Ovary (tissue), 9 donors: ENCODE data around the gene MAP6. TPM values are rescaled to one million over a fixed set of nuclear protein-coding genes. Genes with fewer than 3 reads are reported as not detected.

Experiments used
- DNase-seq, 5 donors: peaks; one replicate each; pipeline ENCODE4 v3.0.0-alpha.2; 2019 to 2020
- H3K27ac ChIP-seq, 2 donors: fragments of 200-600 bp; one replicate each; pipeline versions ENCODE4 v1.5.1 to v1.8.0; 2019 to 2022
- H3K27me3 ChIP-seq: fragments of 200-600 bp; one replicate; pipeline ENCODE4 v1.8.0; 2022
- H3K36me3 ChIP-seq: fragments of 200-600 bp; sonication (generic); one replicate; pipeline ENCODE4 v1.5.1; 2019
- H3K4me1 ChIP-seq: one replicate; pipeline ENCODE4 v1.8.1; 2013; ENCODE audit warnings: mild to moderate bottlenecking, moderate library complexity; ENCODE audit not compliant: insufficient read depth
- H3K4me3 ChIP-seq: fragments of 200-600 bp; sonication (generic); one replicate; pipeline ENCODE4 v1.5.1; 2017
- H3K9me3 ChIP-seq, 2 donors: fragments of 200-600 bp in 1 of 2; sonication (generic) in 1 of 2; one replicate each; pipeline versions ENCODE4 v1.5.1 to v1.8.1; 2013 to 2019; ENCODE audit warnings: mild to moderate bottlenecking in 1 of 2, moderate library complexity in 1 of 2
- EP300 ChIP-seq: sonication (generic); formaldehyde crosslinking; IDR thresholded peaks from one replicate; pipeline ENCODE4 v1.6.1; 2017; ENCODE audit warnings: antibody characterized with exemption
- POLR2A ChIP-seq: fragments of 450-650 bp; IDR thresholded peaks from one replicate; pipeline ENCODE4 v1.6.1; 2017; ENCODE audit warnings: antibody characterized with exemption, mild to moderate bottlenecking, moderate library complexity
- WGBS, 3 donors: extraction: QIAGEN DNeasy Blood & Tissue Kit in 1 of 3; methylation state at CpG; one replicate each; pipeline versions ENCODE4 v1.1.5 to v1.1.7; 2013 to 2017; 5-methylcytosine and 5-hydroxymethylcytosine counted together
- intact Hi-C, 4 donors: fragments of 100-400 bp; cut with DNase I; formaldehyde crosslinking; loops; one replicate each; pipeline versions ENCODE4 v1.11.0 to v1.15.1; 2022 to 2023
- polyA plus RNA-seq, 2 donors: library from polyadenylated mRNA; stranded (reverse); fragments of 200-250 nt in 1 of 2; fragments of 350-450 nt in 1 of 2; fragmentation: Illumina TruSeq in 1 of 2; extraction: RNeasy Lipid Tissue Mini Kit (QIAGEN cat#74804) in 1 of 2; gene quantifications; one replicate each; pipeline ENCODE4 v1.2.3, GENCODE V29; 2013 to 2014
- total RNA-seq, 7 donors: library from RNA; depleted of rRNA in 2 of 7; stranded (reverse); fragments of >200 nt in 2 of 7; fragmentation: NEBNext Ultra II Directional in 3 of 7; extraction: Animal tissue kit (Norgen Biotek cat#: 25700) in 3 of 7; gene quantifications; one replicate each; pipeline versions ENCODE4 v1.1.0 to v1.2.4, GENCODE V29; 2016 to 2023
- TF ChIP-seq, protein P1 (sequence below), 3 donors: fragments of 450-650 bp in 2 of 3; fragments of 200-600 bp in 1 of 3; IDR thresholded peaks; one replicate each; pipeline versions ENCODE4 v1.5.1 to v1.8.0; 2016 to 2022; ENCODE audit warnings: antibody characterized with exemption in 3 of 3, mild to moderate bottlenecking in 1 of 3
- donor health status: DM: no; HTN: no; CAD: no; lungs with moderate emphysema.
- donor health status: DM: no; HTN: no; CAD: no.
- donor health status: Bipolar disorder and iron deficiency.
- donor health status: DM: yes; HTN: yes; CAD: no.
- donor health status: DM: no; HTN: no; CAD: no.
- donor health status: DM: yes; HTN: yes; CAD: no.

Gene MAP6
- total and polyA plus RNA-seq, 9 donors: 2.1 to 18.7 (median 8.8) TPM

DNA sequence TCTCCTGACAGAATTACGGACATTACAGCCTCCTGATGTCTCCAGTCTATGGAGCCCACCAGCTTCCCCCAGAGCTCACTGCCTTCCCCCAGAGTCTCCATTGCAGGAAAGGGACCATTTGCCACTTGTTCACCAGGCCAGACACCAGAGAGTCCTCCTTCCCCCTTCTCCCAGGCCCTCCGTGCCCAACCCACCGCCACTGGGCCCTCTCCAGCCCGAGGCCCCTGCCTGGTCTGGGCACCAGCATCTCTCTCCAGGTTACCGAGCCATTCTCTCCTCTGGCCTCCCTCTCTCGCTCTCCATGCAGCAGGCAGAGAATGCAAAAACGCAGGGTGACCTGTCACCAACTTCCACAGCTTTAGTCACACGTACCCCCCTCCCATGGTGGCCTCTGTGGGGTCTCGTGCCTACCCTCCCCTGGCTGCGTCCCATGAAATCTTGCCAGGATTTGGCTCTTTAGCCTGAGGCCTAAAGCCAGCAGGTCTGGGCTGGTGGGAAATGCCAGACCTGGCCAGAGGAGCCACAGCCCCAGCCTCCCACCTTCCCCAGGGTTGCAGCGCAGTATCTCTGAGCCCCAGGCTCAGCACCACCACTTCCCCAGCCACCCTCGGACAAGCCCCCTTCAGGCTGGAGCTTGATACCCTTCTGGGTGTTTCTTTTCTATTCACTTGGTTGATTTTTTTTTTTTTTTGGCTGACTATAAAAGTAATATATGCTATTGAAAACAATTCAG, 113.6 kb downstream of the MAP6 start:
- intact Hi-C loops: no loop called here
- Histone ChIP-seq H3K4me1 (peaks cover 32% of the 10 kb centered on the region), H3K27ac (peak overlapping the region in 1 of 2 donors; percentile 98), H3K36me3 (no peaks in the 10 kb centered on the region), H3K9me3 (no peaks in the 10 kb centered on the region), H3K4me3 (peak overlapping the region; percentile 26), H3K27me3 (no peaks in the 10 kb centered on the region)
- DNase-seq: peak in 4 of 5 donors; percentile 32 to 71 (median 55)
- TF ChIP-seq, protein P1, sequence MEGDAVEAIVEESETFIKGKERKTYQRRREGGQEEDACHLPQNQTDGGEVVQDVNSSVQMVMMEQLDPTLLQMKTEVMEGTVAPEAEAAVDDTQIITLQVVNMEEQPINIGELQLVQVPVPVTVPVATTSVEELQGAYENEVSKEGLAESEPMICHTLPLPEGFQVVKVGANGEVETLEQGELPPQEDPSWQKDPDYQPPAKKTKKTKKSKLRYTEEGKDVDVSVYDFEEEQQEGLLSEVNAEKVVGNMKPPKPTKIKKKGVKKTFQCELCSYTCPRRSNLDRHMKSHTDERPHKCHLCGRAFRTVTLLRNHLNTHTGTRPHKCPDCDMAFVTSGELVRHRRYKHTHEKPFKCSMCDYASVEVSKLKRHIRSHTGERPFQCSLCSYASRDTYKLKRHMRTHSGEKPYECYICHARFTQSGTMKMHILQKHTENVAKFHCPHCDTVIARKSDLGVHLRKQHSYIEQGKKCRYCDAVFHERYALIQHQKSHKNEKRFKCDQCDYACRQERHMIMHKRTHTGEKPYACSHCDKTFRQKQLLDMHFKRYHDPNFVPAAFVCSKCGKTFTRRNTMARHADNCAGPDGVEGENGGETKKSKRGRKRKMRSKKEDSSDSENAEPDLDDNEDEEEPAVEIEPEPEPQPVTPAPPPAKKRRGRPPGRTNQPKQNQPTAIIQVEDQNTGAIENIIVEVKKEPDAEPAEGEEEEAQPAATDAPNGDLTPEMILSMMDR (IDR thresholded peaks at IDR 0.05): no peak
- no peak for TF ChIP-seq EP300
- WGBS, 3 donors: 77 to 83% (median 78%) methylated on average over 12 of the region's 12 CpGs

DNA sequence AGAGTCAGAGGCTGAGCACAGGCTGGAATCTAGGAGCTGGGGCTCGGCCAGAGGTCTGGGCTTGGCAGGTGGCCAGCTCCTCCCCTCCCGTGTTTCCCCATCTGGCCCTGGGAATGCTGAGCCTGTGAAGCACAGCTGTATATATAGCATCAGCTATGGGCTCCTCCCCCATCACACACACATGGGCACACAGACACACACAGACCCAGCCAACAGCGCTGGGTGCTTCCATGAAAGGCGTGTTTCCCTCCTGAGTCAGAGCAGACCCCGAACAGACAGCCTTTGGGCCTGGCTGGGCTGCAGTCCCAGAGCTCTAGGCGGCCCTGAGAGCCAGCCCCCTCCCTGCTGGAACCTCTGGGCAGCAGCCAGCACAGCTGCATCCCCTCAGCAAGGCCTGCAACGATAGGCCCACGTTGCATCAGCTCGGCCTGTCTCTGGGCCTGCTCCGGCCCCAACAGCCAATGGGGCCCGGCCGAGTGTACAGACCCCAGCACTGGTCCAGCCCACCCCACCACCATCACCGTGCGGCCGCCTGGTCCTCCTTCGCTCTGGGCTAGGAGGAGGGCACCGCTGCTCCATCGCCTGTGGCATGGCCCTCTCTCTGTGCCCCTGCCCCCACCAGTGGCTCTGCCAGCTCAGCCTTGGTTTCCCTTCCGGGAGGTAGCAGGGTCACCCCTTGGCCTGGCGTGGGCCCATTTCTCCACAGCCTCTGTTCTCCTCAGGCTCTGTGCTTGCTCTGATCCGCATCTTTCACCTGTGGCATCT, 114.4 kb downstream of the MAP6 start:
- intact Hi-C loops: no loop called here
- Histone ChIP-seq H3K9me3 (no peaks in the 10 kb centered on the region), H3K27ac (peak overlapping the region; percentile 69 to 98), H3K27me3 (no peaks in the 10 kb centered on the region), H3K4me1 (peaks cover 30% of the 10 kb centered on the region), H3K36me3 (no peaks in the 10 kb centered on the region), H3K4me3 (peak overlapping the region; percentile 26)
- WGBS, 3 donors: 4 to 10% (median 5%) methylated on average over 18 to 21 of the region's 21 CpGs
- peak; percentile 98 to 99 (median 99) for DNase-seq
- TF ChIP-seq POLR2A (peak; percentile 71), EP300 (peak; percentile 51)
- TF ChIP-seq, protein P1 (IDR thresholded peaks at IDR 0.05): no peak

DNA sequence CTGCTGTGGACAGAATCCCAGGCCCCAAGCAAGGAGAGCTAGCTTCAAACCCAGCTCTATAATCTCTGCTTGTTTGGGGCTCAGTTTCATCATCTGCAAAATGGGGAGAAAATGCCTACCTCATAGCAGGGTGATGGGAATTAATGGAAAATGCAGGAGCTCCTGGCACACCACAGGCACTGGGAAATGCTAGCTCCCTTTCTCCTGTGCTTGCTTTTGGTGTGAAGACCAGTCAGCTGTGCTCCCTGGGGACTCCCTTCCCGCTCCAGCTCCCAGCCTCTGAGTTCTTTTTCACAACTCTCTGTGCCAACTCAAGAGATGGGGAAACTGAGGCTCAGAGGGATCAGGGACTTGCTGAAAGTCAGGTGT, 115.0 kb downstream of the MAP6 start:
- DNase-seq: no peak
- Histone ChIP-seq H3K4me3 (no peak overlapping the region), H3K9me3 (no peaks in the 10 kb centered on the region), H3K27me3 (no peaks in the 10 kb centered on the region), H3K4me1 (peaks cover 27% of the 10 kb centered on the region), H3K27ac (peak overlapping the region; percentile 36 to 71), H3K36me3 (no peaks in the 10 kb centered on the region)
- TF ChIP-seq POLR2A (no peak), EP300 (no peak)
- TF ChIP-seq, protein P1 (IDR thresholded peaks at IDR 0.05): peak in 1 of 3 donors; percentile 17
- 0 to 5% (median 0%) methylated on average over 1 of the region's 1 CpG for WGBS, 3 donors
- intact Hi-C loops: no loop called here

DNA sequence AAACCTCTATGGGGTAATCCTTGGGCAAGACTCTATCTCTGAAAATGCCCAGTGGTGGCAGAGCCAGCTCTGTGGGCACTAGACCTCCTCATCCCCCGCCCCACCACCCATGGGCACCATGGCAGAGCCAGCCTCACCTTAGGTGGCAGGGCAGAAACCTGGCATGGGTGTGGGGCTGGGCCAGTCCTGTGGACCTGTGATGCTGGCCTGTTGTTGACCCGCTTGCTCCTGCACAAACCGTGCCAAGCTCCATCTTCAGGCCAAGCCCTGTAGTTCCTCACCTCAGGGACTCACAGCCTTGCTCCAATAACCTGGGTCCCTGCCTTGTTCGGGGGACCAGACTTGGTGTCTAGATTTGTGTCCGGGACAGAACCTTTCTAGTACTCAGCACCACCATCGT, 115.7 kb downstream of the MAP6 start:
- Histone ChIP-seq H3K27ac (peak overlapping the region in 1 of 2 donors; percentile 71), H3K36me3 (no peaks in the 10 kb centered on the region), H3K9me3 (no peaks in the 10 kb centered on the region), H3K27me3 (no peaks in the 10 kb centered on the region), H3K4me3 (no peak overlapping the region), H3K4me1 (peaks cover 22% of the 10 kb centered on the region)
- WGBS, 3 donors: 80 to 82% (median 81%) methylated on average over 6 of the region's 6 CpGs
- intact Hi-C loops: no loop called here
- DNase-seq: peak in 2 of 5 donors; percentile 46 to 50
- TF ChIP-seq POLR2A (no peak), EP300 (no peak)
- TF ChIP-seq, protein P1 (IDR thresholded peaks at IDR 0.05): no peak
